ENCODE data around the gene GTF2H4.

The GTF2H4 gene

DNA sequence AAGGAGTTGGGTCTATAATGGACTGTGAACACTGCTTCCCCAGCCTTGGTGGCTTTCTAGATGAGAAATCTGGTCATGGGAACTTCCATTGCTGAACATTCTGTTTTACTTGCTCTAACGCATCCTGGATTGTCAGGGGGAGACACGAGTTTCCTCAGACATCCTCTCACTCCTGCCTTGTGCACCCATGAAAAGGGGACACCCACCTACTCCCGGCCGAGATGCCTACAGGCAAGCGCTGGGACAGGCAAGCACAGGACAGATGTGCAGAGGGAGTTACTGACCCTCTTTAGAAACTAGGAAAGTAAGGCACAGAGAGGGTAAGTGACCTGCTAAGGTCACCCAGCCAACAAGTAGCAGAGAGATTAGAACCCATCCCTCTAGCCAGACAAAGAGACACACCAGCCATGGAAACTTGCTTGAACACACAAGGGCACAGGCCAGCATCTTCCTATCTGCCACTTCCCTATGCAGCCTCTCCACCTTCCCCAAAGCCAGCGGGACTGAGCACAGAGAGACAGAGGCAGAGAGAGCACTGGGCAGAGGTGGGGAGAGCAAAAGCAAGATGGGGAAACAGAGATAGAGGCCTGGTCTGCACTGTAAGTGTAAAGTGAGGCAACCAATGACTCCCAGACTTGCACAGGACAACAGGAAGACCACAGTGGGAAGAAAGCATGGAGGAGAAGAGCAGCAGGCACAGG is 24.8 kb downstream of the GTF2H4 start:
- FAIRE-seq (no peak), DNase-seq (ENCODE audit: insufficient read length, low spot score) (no peak)
- TF ChIP-seq POLR2A (IDR thresholded peaks at IDR 0.05; ENCODE audit: low read depth, low read length), result no peak

DNA sequence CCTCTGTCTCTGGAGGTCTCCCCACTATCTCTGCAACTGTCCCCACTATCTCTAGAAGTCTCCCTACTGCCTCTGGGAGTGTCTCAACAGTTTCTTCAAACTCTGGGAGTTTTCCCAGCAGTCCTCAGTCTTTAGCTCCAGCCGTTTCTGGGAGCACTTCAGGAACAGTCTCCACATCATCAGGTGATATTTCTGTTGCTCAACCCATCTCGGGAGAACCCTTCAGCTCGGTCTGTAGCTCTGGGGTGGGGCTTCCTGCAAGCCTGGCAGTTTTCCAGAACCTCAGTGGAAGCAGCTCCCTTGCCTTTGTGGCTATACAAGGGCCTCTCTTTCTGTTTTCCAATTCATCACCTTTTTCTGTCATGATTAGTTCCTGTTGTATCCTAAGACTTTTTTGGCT is 27.0 kb downstream of the GTF2H4 start:
- DNase-seq (ENCODE audit: insufficient read length, low spot score) (no peak), FAIRE-seq (no peak)
- TF ChIP-seq POLR2A (IDR thresholded peaks at IDR 0.05; ENCODE audit: low read depth, low read length), result no peak

DNA sequence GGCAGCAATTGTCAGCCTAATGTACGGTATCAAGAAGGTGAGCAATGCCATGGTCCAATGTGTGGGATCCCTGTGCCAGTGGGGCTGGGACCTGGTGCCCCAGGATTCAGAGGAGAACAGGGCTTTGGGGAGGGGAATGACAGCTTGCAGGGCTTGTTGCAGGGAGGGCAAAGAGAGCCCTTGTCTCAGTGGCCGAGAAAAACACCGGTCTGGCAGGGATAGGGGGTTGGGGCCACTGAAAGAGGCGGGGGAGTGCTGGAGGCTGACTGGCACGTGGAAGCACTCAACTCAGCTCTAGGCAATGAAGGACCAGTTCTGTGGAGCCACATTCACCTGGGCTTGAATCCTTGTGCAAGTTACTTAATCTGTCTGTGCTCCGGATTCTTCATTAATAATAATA is 29.3 kb downstream of the GTF2H4 start:
- FAIRE-seq (no peak), DNase-seq (ENCODE audit: insufficient read length, low spot score) (no peak)

DNA sequence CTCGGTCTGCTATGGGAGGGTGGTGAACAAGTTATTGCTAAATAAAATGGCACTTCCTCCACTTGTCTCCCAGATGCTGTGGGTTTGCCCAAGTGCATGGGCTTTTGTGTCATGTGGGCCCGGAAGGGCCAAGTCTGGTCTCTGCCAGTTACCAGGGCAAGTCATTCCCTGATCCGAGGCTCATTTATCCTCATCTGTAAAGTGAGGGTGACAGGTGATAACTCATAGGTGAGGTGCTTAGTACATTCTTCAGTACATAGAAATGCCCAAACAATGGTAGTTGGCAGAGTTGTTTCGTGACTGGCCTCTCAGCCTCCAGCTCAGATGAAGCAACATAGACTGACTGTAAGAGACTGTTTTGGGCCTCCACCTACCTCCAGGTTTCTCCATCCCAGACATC is 30.7 kb downstream of the GTF2H4 start:
- FAIRE-seq (no peak), DNase-seq (ENCODE audit: insufficient read length, low spot score) (no peak)
- no peak for TF ChIP-seq POLR2A (IDR thresholded peaks at IDR 0.05; ENCODE audit: low read depth, low read length)

More for the DNA sequence above, 29.3 kb downstream of the GTF2H4 start:
- no peak for TF ChIP-seq POLR2A (IDR thresholded peaks at IDR 0.05; ENCODE audit: low read depth, low read length)

DNA sequence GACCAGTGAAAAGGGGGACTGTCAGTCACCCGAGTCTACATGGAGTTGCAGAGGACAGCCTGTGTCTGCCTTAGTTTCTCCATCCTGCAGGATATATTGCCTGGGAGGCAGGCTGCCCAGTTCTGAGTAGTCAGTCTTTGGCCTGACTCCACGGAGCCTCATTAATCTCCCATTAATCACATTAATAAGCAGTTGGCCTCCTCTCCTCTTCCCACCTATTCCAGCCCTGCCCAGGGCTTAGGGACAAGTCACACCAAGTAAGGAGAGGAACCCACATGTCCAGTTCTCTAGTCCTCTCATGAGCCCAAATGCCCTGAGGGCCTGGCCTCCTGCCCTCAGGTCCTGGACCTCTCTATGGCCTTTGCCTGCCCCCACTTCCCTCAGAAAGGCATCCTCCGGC is 31.5 kb downstream of the GTF2H4 start:
- FAIRE-seq, result no peak
- no peak for TF ChIP-seq POLR2A (IDR thresholded peaks at IDR 0.05; ENCODE audit: low read depth, low read length)

DNA sequence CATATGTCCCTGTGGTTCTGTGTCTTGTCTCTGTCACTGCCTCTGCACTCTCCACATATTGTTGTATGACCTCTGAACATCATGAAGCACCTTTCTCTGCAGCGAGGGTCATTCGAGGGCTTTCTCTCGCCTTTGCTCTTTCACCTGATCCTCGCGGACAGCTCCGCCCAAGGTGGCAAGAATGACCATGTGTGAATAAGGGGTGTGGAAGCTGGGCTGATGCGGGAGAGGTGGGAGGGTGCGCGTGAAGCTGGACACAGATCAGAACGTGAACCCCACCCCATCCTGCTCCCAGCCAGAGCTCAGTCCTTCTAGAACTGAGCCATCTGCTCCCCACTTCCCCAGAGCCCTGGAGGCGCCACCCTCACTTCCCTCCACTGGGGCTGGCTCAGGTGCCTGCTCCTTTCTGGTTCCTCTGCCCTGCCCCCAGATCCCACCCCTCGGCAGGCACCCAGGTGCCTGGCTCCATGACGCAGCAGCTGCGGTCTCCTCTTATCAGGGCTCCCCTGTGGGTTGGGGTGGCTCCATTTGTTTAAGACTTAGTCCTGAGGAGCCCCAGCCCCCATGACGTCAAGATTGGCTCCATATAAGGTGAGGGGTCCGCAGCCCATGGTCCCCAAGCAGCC is 32.5 kb downstream of the GTF2H4 start, which contains the start of gene MUCL3:
Gene MUCL3, plus strand, starts transcription at position 613 of the 626 bp plus-strand sequence. CDS start 27 bp downstream, outside the sequence.
- no peak for DNase-seq (ENCODE audit: insufficient read length, low spot score)
- FAIRE-seq, result no peak
- TF ChIP-seq POLR2A (IDR thresholded peaks at IDR 0.05; ENCODE audit: low read depth, low read length), result no peak

More for the DNA sequence above, 31.5 kb downstream of the GTF2H4 start:
- DNase-seq (ENCODE audit: insufficient read length, low spot score), result no peak

DNA sequence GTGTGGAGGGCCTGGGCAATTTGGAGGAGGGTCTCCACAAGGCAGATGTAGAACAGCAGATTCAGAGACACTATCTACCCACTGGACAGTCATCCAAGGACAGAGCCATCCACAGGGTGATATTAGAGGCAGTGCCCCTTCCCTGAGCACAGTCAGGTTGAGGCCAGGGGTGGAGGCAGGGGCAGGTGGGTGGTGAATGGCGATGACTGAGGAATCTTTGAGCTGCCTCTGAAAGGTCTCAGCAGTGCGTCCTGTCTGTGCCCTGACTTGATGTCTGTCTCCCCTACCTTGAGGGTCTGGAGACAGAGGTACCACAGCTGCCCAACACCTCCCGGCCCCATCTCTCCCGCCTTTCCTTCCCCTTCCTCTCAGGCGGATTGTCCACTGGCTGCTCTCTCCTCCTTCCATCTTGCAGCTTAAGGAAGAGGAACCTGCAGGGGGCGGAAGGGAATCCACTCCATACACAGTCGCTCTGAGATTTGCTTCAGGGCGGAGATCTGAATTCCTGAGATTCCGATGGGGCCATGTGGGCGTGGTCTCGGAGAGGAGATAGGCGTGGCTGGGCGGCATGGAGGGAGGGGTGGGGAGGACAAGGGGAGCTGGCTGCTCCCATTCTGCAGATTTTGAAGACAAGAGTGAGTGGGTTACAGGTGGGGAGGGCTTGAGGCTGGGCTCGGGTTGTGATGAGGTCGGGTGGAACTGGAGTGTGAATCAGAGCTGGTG is 34.5 kb downstream of the GTF2H4 start:
- DNase-seq (ENCODE audit: insufficient read length, low spot score) (peak; percentile 87), FAIRE-seq (peak; percentile 43)
- TF ChIP-seq POLR2A (IDR thresholded peaks at IDR 0.05; ENCODE audit: low read depth, low read length), result no peak

DNA sequence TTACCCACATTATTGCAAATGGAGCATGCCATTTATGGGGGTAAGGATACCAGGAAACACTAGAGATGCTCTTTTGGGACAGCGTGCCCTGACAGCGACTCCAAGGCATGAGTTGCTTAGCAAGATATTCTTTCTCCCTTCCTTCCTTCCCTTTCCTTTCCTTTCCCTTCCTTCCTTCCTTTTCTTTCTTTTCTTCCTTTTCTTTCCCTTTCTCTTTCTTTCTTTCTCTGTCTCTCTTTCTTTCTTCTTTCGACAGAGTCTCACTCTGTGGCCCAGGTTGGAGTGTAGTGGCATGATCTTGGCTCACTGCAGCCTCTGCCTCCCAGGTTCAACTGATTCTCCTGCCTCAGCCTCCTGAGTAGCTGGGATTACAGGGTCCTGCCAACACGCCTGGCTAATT is 36.0 kb downstream of the GTF2H4 start:
- DNase-seq (ENCODE audit: insufficient read length, low spot score) (no peak), FAIRE-seq (no peak)
- TF ChIP-seq POLR2A (IDR thresholded peaks at IDR 0.05; ENCODE audit: low read depth, low read length), result no peak

DNA sequence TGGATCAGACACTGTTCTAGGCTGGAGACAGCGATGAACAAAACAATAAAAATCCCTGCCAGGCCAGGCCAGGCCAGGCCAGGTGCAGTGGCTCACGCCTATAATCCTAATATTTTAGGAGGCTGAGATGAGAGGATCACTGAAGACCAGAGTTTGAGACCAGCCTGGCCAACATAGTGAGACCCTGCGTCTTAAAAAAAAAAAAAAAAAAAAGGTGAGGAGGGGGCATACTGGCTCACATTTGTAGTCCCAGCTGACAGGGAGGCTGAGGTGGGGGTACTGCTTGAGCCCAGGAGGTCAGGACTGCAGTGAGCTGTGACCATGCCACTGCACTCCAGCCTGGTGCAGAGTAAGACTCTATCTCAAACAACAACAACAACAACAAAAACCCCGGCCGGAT is 37.3 kb downstream of the GTF2H4 start:
- FAIRE-seq (no peak), DNase-seq (ENCODE audit: insufficient read length, low spot score) (no peak)
- TF ChIP-seq POLR2A (IDR thresholded peaks at IDR 0.05; ENCODE audit: low read depth, low read length), result no peak

DNA sequence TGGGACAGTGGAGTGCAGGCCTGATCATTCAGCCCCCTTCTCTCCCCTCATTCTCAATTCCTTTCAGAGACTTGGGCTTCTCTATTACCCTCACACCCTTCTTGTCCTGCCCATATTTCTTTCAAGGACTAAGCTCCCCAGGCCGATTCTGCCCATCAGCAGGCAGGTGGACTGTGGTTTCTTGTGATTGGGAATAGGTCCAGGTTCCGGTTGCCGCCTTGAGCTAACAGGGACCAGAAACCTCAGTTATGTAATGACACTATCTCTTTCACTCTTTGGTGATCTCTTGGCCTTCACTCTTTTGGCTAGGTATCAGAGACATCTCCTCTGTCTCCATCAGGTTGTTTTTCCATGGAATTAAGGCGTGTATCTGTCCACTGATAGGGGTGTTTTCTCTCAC is 39.2 kb downstream of the GTF2H4 start:
- no peak for TF ChIP-seq POLR2A (IDR thresholded peaks at IDR 0.05; ENCODE audit: low read depth, low read length)
- DNase-seq (ENCODE audit: insufficient read length, low spot score), result no peak
- FAIRE-seq, result no peak

DNA sequence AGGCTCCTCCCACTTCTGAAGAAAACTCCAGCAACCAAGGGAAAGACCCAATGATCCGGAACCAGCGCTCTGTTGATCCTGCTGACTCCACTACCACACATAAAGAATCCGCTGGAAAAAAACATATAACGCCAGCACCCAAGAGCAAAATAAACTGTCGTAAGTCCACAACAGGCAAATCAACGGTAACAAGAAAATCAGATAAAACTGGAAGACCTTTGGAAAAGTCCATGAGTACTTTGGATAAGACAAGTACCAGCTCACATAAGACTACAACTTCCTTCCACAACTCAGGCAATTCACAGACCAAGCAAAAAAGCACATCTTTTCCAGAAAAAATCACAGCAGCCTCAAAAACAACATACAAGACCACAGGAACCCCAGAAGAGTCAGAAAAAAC is 40.8 kb downstream of the GTF2H4 start:
- TF ChIP-seq POLR2A (IDR thresholded peaks at IDR 0.05; ENCODE audit: low read depth, low read length), result no peak
- FAIRE-seq (no peak), DNase-seq (ENCODE audit: insufficient read length, low spot score) (no peak)

DNA sequence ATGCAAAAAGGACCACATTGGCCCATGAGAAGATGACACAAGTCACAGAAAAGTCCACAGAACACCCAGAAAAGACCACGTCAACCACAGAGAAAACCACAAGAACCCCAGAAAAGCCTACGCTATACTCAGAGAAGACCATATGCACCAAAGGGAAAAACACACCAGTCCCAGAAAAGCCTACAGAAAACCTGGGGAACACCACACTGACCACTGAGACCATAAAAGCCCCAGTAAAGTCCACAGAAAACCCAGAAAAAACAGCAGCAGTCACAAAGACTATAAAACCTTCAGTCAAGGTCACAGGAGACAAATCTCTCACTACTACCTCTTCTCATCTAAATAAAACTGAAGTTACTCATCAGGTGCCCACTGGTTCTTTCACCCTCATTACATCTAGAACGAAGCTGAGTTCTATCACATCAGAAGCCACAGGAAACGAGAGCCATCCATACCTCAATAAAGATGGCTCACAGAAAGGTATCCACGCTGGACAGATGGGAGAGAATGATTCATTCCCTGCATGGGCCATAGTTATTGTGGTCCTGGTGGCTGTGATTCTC is 44.0 kb downstream of the GTF2H4 start:
- DNase-seq (ENCODE audit: insufficient read length, low spot score) (no peak), FAIRE-seq (no peak)
- TF ChIP-seq POLR2A (IDR thresholded peaks at IDR 0.05; ENCODE audit: low read depth, low read length), result no peak

DNA sequence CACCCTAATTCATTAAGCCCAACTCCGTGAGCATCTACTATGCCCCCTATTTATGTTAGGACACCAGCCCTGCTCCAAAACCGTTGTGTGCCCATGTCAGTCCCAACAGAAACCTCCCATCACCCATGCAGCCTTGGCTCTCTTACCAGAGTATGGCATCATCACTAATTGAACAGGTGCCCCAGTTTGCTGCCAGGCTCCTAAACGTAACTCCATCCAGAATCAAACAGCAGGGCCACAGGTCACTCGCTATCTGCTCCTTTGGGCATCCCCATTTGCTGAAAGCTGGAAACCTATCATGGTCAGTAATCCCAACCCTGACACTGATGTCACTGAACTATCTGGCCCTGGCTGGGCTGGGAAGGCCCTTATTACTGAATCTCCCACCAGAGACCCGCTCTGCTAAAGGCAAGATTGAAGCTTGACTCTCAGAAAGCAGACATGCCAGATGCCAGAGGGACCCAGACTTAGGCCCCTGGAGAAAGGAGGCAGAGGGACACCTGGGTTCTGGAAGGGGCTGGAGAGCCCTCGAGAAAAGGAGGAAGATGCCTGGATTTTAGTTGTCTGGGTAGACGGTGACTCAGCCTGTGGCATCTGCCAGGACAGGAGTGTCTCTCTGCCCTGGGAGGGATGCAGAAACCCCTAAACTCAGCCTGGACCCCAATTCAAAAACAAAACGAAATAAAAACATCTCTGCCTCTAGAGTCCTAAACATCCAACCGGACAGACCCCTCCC is 46.8 kb downstream of the GTF2H4 start:
- TF ChIP-seq POLR2A (IDR thresholded peaks at IDR 0.05; ENCODE audit: low read depth, low read length), result no peak
- DNase-seq (ENCODE audit: insufficient read length, low spot score), result no peak
- no peak for FAIRE-seq

Data from H54 (cell line).